K562 (cell line): Measurements from ENCODE around the gene CEP295NL. TPM values are rescaled to one million over a fixed set of nuclear protein-coding genes. Genes with fewer than 3 reads are reported as not detected.

Experiments used
- BRD9 ChIP-seq: fragments of 450-650 bp; IDR thresholded peaks from 2 replicates; pipeline ENCODE4 v1.6.1; 2018; ENCODE audit warnings: low read depth; ENCODE audit not compliant: partially characterized antibody
- SIN3A ChIP-seq, 2 experiments: fragments of 150-350 bp in 1 of 2; IDR thresholded peaks; 2 replicates each; pipeline ENCODE4 v1.6.1; 2011 to 2016; ENCODE audit warnings: borderline replicate concordance in 2 of 2, low read depth in 2 of 2, low read length in 2 of 2, mild to moderate bottlenecking in 2 of 2, moderate library complexity in 2 of 2; ENCODE audit not compliant: control insufficient read depth in 1 of 2
- SNRNP70 ChIP-seq: fragments of 200-400 bp; formaldehyde crosslinking; optimal IDR thresholded peaks from 2 replicates; pipeline ENCODE3; 2017; ENCODE audit warnings: low read depth, low read length
- SP1 ChIP-seq: sonication (generic); formaldehyde crosslinking; IDR thresholded peaks from 2 replicates; pipeline ENCODE4 v1.8.1; 2022; ENCODE audit warnings: mild to moderate bottlenecking, missing genetic modification reagents
- ZNF518B ChIP-seq: fragments of 250-450 bp; sonication (Bioruptor Pico); IDR thresholded peaks from 2 replicates; pipeline ENCODE4 v1.5.0; 2021; ENCODE audit warnings: mild to moderate bottlenecking, moderate library complexity
- polyA plus RNA-seq, 8 experiments: library from polyadenylated mRNA; depleted of rRNA in 4 of 8; stranded (reverse) in 5 of 8; unstranded in 3 of 8; fragments of >200 nt; fragmentation: Nextera tagmentation in 2 of 8; fragmentation: Illumina TruSeq in 1 of 8; extraction: Ambion mirVana in 2 of 8; extraction: Trizol in 1 of 8; gene quantifications; 2 replicates each; pipeline versions ENCODE4 v1.2.1 to v1.2.3, GENCODE V29; 2011 to 2014; ENCODE audit warnings: inconsistent platforms in 1 of 8, missing spikeins in 1 of 8
- total RNA-seq, 7 experiments: library from RNA; depleted of rRNA in 6 of 7; stranded (reverse); fragments of >200 nt in 6 of 7; fragmentation: Illumina TruSeq in 2 of 7; extraction: Trizol in 2 of 7; gene quantifications; 2 replicates each; pipeline versions ENCODE4 v1.2.1 to v1.2.3, GENCODE V29; 2011 to 2021; ENCODE audit warnings: low replicate concordance in 1 of 7
- TF ChIP-seq, protein P1 (sequence below): fragments of 450-650 bp; IDR thresholded peaks from 2 replicates; pipeline ENCODE4 v1.6.1; 2016; ENCODE audit warnings: mild to moderate bottlenecking, moderate library complexity
- TF ChIP-seq, protein P2 (sequence below), 2 experiments: IDR thresholded peaks; 2 replicates each; pipeline ENCODE4 v1.6.1; 2012; ENCODE audit warnings: improper control_type of control experiment in 2 of 2, low read depth in 2 of 2, low read length in 2 of 2, borderline replicate concordance in 1 of 2

Gene CEP295NL
- total and polyA plus RNA-seq, 9 of the 15 experiments (the other 6 are each of a cell fraction or from before 2014, with no cell fraction given): not detected

DNA sequence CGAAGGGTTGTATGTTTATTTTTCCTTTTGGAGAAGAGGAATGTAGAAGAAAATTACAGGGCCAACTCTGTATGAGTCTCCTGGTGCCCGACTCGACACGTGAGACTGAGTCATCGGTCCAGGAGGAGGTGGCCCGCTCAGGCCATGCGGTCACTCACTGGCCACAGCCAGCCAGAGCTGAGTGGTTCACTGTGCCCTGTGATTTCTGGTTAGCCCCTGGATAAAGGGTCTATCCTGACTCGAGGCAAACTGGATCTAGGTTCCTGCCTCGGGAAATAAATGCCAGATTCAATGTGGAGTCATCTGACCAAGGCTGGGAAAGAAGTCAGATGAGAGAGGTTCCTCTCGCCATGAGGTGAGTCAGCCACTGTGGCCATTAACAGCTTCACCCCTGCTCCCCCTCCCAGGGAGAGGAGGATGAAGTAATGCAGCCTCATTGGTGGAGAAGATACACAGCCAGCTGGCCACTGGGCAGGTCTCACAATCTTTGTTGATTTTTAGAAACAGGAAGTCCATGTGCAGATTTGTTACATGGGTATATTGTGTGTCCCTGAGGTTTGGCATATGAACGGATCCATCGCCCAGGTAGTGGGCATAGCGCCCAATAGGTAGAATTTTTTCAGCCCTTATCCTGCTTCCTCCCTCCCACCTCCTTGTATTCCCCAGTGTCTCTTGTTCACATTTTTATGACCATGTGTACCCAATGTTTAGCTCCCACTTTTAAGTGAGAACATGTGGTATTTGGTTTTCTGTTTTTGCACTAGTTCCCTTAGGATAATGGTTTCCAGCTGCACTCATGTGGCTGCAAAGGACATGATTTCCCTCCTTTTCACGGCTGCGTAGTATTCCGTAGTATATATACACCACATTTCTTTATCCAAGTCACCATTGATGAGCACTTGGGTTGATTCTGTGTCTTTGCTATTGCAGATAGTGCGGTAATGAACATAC lies 40.7 kb downstream of the CEP295NL start (continued):
- TF ChIP-seq, protein P1, sequence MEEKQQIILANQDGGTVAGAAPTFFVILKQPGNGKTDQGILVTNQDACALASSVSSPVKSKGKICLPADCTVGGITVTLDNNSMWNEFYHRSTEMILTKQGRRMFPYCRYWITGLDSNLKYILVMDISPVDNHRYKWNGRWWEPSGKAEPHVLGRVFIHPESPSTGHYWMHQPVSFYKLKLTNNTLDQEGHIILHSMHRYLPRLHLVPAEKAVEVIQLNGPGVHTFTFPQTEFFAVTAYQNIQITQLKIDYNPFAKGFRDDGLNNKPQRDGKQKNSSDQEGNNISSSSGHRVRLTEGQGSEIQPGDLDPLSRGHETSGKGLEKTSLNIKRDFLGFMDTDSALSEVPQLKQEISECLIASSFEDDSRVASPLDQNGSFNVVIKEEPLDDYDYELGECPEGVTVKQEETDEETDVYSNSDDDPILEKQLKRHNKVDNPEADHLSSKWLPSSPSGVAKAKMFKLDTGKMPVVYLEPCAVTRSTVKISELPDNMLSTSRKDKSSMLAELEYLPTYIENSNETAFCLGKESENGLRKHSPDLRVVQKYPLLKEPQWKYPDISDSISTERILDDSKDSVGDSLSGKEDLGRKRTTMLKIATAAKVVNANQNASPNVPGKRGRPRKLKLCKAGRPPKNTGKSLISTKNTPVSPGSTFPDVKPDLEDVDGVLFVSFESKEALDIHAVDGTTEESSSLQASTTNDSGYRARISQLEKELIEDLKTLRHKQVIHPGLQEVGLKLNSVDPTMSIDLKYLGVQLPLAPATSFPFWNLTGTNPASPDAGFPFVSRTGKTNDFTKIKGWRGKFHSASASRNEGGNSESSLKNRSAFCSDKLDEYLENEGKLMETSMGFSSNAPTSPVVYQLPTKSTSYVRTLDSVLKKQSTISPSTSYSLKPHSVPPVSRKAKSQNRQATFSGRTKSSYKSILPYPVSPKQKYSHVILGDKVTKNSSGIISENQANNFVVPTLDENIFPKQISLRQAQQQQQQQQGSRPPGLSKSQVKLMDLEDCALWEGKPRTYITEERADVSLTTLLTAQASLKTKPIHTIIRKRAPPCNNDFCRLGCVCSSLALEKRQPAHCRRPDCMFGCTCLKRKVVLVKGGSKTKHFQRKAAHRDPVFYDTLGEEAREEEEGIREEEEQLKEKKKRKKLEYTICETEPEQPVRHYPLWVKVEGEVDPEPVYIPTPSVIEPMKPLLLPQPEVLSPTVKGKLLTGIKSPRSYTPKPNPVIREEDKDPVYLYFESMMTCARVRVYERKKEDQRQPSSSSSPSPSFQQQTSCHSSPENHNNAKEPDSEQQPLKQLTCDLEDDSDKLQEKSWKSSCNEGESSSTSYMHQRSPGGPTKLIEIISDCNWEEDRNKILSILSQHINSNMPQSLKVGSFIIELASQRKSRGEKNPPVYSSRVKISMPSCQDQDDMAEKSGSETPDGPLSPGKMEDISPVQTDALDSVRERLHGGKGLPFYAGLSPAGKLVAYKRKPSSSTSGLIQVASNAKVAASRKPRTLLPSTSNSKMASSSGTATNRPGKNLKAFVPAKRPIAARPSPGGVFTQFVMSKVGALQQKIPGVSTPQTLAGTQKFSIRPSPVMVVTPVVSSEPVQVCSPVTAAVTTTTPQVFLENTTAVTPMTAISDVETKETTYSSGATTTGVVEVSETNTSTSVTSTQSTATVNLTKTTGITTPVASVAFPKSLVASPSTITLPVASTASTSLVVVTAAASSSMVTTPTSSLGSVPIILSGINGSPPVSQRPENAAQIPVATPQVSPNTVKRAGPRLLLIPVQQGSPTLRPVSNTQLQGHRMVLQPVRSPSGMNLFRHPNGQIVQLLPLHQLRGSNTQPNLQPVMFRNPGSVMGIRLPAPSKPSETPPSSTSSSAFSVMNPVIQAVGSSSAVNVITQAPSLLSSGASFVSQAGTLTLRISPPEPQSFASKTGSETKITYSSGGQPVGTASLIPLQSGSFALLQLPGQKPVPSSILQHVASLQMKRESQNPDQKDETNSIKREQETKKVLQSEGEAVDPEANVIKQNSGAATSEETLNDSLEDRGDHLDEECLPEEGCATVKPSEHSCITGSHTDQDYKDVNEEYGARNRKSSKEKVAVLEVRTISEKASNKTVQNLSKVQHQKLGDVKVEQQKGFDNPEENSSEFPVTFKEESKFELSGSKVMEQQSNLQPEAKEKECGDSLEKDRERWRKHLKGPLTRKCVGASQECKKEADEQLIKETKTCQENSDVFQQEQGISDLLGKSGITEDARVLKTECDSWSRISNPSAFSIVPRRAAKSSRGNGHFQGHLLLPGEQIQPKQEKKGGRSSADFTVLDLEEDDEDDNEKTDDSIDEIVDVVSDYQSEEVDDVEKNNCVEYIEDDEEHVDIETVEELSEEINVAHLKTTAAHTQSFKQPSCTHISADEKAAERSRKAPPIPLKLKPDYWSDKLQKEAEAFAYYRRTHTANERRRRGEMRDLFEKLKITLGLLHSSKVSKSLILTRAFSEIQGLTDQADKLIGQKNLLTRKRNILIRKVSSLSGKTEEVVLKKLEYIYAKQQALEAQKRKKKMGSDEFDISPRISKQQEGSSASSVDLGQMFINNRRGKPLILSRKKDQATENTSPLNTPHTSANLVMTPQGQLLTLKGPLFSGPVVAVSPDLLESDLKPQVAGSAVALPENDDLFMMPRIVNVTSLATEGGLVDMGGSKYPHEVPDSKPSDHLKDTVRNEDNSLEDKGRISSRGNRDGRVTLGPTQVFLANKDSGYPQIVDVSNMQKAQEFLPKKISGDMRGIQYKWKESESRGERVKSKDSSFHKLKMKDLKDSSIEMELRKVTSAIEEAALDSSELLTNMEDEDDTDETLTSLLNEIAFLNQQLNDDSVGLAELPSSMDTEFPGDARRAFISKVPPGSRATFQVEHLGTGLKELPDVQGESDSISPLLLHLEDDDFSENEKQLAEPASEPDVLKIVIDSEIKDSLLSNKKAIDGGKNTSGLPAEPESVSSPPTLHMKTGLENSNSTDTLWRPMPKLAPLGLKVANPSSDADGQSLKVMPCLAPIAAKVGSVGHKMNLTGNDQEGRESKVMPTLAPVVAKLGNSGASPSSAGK: peak; percentile 94
- peak in 1 of 2 experiments; percentile 10; a peak in 1 of 4 replicates for TF ChIP-seq SIN3A (IDR thresholded peaks at IDR 0.05; ENCODE audit: borderline replicate concordance in 2 of 2, control insufficient read depth in 1 of 2, low read depth in 2 of 2, low read length in 2 of 2)
- TF ChIP-seq ZNF518B (CRISPR knock-in tag): no peak
- peak; percentile 80 for TF ChIP-seq BRD9
- TF ChIP-seq SNRNP70: no peak
- TF ChIP-seq, protein P2, sequence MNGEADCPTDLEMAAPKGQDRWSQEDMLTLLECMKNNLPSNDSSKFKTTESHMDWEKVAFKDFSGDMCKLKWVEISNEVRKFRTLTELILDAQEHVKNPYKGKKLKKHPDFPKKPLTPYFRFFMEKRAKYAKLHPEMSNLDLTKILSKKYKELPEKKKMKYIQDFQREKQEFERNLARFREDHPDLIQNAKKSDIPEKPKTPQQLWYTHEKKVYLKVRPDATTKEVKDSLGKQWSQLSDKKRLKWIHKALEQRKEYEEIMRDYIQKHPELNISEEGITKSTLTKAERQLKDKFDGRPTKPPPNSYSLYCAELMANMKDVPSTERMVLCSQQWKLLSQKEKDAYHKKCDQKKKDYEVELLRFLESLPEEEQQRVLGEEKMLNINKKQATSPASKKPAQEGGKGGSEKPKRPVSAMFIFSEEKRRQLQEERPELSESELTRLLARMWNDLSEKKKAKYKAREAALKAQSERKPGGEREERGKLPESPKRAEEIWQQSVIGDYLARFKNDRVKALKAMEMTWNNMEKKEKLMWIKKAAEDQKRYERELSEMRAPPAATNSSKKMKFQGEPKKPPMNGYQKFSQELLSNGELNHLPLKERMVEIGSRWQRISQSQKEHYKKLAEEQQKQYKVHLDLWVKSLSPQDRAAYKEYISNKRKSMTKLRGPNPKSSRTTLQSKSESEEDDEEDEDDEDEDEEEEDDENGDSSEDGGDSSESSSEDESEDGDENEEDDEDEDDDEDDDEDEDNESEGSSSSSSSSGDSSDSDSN (IDR thresholded peaks at IDR 0.05; ENCODE audit: borderline replicate concordance in 1 of 2, low read depth in 2 of 2, low read length in 2 of 2): no peak
- TF ChIP-seq SP1 (CRISPR knock-in tag): no peak; the same call in none of the 2 replicates
